IMR-90 (cell line): ENCODE data around the gene OSBPL9. TPM values are rescaled to one million over a fixed set of nuclear protein-coding genes. Genes with fewer than 3 reads are reported as not detected.

Experiments used
- ATAC-seq: fragments of 200-7000 bp; cut with Tn5 transposase; 2 replicates; pipeline ENCODE4 v1.9.1; 2020; ENCODE audit warnings: low read depth, mild to moderate bottlenecking, moderate library complexity
- BruUV-seq: library from RNA; stranded (reverse); fragments of 400-500 nt; replicated peaks from 2 replicates; lab custom pipeline; 2021; lab: Mats Ljungman, UMichigan
- CTCF ChIA-PET: fragments of 300-600 bp; formaldehyde crosslinking; extraction: SDS; loops from one replicate; lab custom pipeline; 2021; ENCODE audit warnings: antibody characterized with exemption; lab: Yijun Ruan, JAX
- POLR2A ChIA-PET: fragments of 300-600 bp; sonication (Branson Sonifier 250); formaldehyde crosslinking; loops from one replicate; lab custom pipeline; 2022; ENCODE audit warnings: antibody characterized with exemption; ENCODE audit not compliant: unreplicated experiment; lab: Charles Lee
- DNase-seq: peaks from one replicate; pipeline ENCODE4 v3.0.0; 2013
- H2AFZ ChIP-seq: replicated peaks from 2 replicates; pipeline ENCODE3; 2013; ENCODE audit warnings: low read length, mild to moderate bottlenecking; ENCODE audit not compliant: poor library complexity
- H2AK5ac ChIP-seq: 2 replicates; pipeline ENCODE4 v1.6.1; 2013; ENCODE audit warnings: low read depth, low read length, inconsistent platforms
- H2AK9ac ChIP-seq: replicated peaks from 2 replicates; pipeline ENCODE3; 2013; ENCODE audit warnings: mild to moderate bottlenecking, low read depth, low read length, moderate library complexity; ENCODE audit not compliant: poor library complexity
- H2BK120ac ChIP-seq: 2 replicates; pipeline ENCODE4 v1.6.1; 2013; ENCODE audit warnings: low read depth, low read length, inconsistent platforms
- H2BK15ac ChIP-seq: 3 replicates; pipeline ENCODE4 v1.6.1; 2013; ENCODE audit warnings: low read depth, low read length, inconsistent platforms
- H2BK20ac ChIP-seq: 2 replicates; pipeline ENCODE4 v1.6.1; 2013; ENCODE audit warnings: low read depth, mild to moderate bottlenecking, inconsistent platforms, low read length, moderate library complexity
- H2BK5ac ChIP-seq: 2 replicates; pipeline ENCODE4 v1.6.1; 2013; ENCODE audit warnings: mild to moderate bottlenecking, low read depth, low read length, inconsistent platforms; ENCODE audit not compliant: poor library complexity, severe bottlenecking
- H3K14ac ChIP-seq: replicated peaks from 2 replicates; pipeline ENCODE4 v1.6.1; 2013; ENCODE audit warnings: low read depth, low read length, inconsistent platforms
- H3K18ac ChIP-seq: 2 replicates; pipeline ENCODE4 v1.6.1; 2013; ENCODE audit warnings: low read depth, low read length, control low read depth
- H3K23ac ChIP-seq: 2 replicates; pipeline ENCODE4 v1.6.1; 2013; ENCODE audit warnings: low read depth, low read length, inconsistent platforms
- H3K27ac ChIP-seq: 2 replicates; pipeline ENCODE4 v1.5.1; 2013; ENCODE audit warnings: mild to moderate bottlenecking, control low read depth, low read length; ENCODE audit not compliant: insufficient read depth
- H3K27me3 ChIP-seq: 2 replicates; pipeline ENCODE4 v1.6.1; 2013; ENCODE audit warnings: low read length; ENCODE audit not compliant: control insufficient read depth, insufficient read depth
- H3K36me3 ChIP-seq: 2 replicates; pipeline ENCODE4 v1.6.1; 2013; ENCODE audit warnings: low read length, mixed read lengths; ENCODE audit not compliant: control insufficient read depth, insufficient read depth
- H3K4ac ChIP-seq: 2 replicates; pipeline ENCODE4 v1.6.1; 2013; ENCODE audit warnings: low read depth, low read length, inconsistent platforms
- H3K4me1 ChIP-seq: 2 replicates; pipeline ENCODE4 v1.6.1; 2013; ENCODE audit warnings: low read length, mixed read lengths; ENCODE audit not compliant: control insufficient read depth, insufficient read depth
- H3K4me2 ChIP-seq: 2 replicates; pipeline ENCODE4 v1.6.1; 2013; ENCODE audit warnings: low read depth, mild to moderate bottlenecking, control low read depth, low read length, moderate library complexity
- H3K4me3 ChIP-seq: 2 replicates; pipeline ENCODE4 v1.5.1; 2013; ENCODE audit warnings: low read depth, mild to moderate bottlenecking, control low read depth, low read length, moderate library complexity; ENCODE audit not compliant: insufficient read depth
- H3K56ac ChIP-seq: 2 replicates; pipeline ENCODE4 v1.6.1; 2013; ENCODE audit warnings: low read length, inconsistent platforms; ENCODE audit not compliant: insufficient read depth; ENCODE audit errors: extremely low read depth
- H3K79me1 ChIP-seq, 2 experiments: 2 replicates each; pipeline ENCODE4 v1.6.1; 2013; ENCODE audit warnings: low read length in 2 of 2, inconsistent platforms in 1 of 2, low read depth in 1 of 2
- H3K9ac ChIP-seq: 2 replicates; pipeline ENCODE4 v1.6.1; 2013; ENCODE audit warnings: low read depth, low read length, control low read depth
- H3K9me1 ChIP-seq: 2 replicates; pipeline ENCODE4 v1.6.1; 2013; ENCODE audit warnings: low read length, inconsistent platforms; ENCODE audit not compliant: insufficient read depth
- H3K9me3 ChIP-seq: 2 replicates; pipeline ENCODE4 v1.6.1; 2013; ENCODE audit warnings: low read length; ENCODE audit not compliant: control insufficient read depth, insufficient read depth
- H4K20me1 ChIP-seq: 2 replicates; pipeline ENCODE4 v1.6.1; 2013; ENCODE audit warnings: low read length, inconsistent platforms; ENCODE audit not compliant: insufficient read depth
- H4K5ac ChIP-seq: 2 replicates; pipeline ENCODE4 v1.6.1; 2013; ENCODE audit warnings: mild to moderate bottlenecking, low read depth, low read length, control low read depth
- H4K8ac ChIP-seq, 2 experiments: 2 replicates each; pipeline ENCODE4 v1.6.1; 2013; ENCODE audit warnings: low read depth in 2 of 2, low read length in 2 of 2, control low read depth in 1 of 2, inconsistent platforms in 1 of 2
- H4K91ac ChIP-seq: 2 replicates; pipeline ENCODE4 v1.6.1; 2013; ENCODE audit warnings: low read depth, low read length, inconsistent platforms; ENCODE audit not compliant: insufficient read depth
- BHLHE40 ChIP-seq: fragments of 150-350 bp; IDR thresholded peaks from 2 replicates; pipeline ENCODE4 v1.6.1; 2016; ENCODE audit warnings: mild to moderate bottlenecking, low read depth, low read length
- CEBPB ChIP-seq: IDR thresholded peaks from 2 replicates; pipeline ENCODE4 v1.6.1; 2012; ENCODE audit warnings: low read depth, low read length, improper control_type of control experiment
- CHD1 ChIP-seq: IDR thresholded peaks from 2 replicates; pipeline ENCODE4 v1.6.1; 2012; ENCODE audit warnings: low read depth, low read length, improper control_type of control experiment
- FOS ChIP-seq: fragments of 150-350 bp; IDR thresholded peaks from 2 replicates; pipeline ENCODE4 v1.6.1; 2016; ENCODE audit warnings: low read depth, low read length
- MAFK ChIP-seq: IDR thresholded peaks from 2 replicates; pipeline ENCODE4 v1.6.1; 2012; ENCODE audit warnings: low read depth, low read length, improper control_type of control experiment
- MAZ ChIP-seq: IDR thresholded peaks from 2 replicates; pipeline ENCODE4 v1.6.1; 2012; ENCODE audit warnings: low read depth, mild to moderate bottlenecking, low read length, improper control_type of control experiment, moderate library complexity, borderline replicate concordance
- MXI1 ChIP-seq: IDR thresholded peaks from 2 replicates; pipeline ENCODE4 v1.6.1; 2012; ENCODE audit warnings: low read depth, mild to moderate bottlenecking, low read length, moderate library complexity, borderline replicate concordance
- NFE2L2 ChIP-seq: fragments of 150-350 bp; IDR thresholded peaks from 2 replicates; pipeline ENCODE4 v1.6.1; 2016; ENCODE audit warnings: low read depth, mild to moderate bottlenecking, low read length
- POLR2A ChIP-seq: IDR thresholded peaks from 2 replicates; pipeline ENCODE4 v1.6.1; 2012; ENCODE audit warnings: mild to moderate bottlenecking, low read depth, low read length
- RAD21 ChIP-seq: IDR thresholded peaks from 2 replicates; pipeline ENCODE4 v1.6.1; 2012; ENCODE audit warnings: low read length, improper control_type of control experiment
- RCOR1 ChIP-seq: IDR thresholded peaks from 2 replicates; pipeline ENCODE4 v1.6.1; 2012; ENCODE audit warnings: mild to moderate bottlenecking, low read length, improper control_type of control experiment; ENCODE audit not compliant: insufficient replicate concordance
- RFX5 ChIP-seq: IDR thresholded peaks from 2 replicates; pipeline ENCODE4 v1.8.0; 2012; ENCODE audit warnings: low read depth, mild to moderate bottlenecking, low read length, moderate library complexity
- SMC3 ChIP-seq: fragments of 150-350 bp; IDR thresholded peaks from 2 replicates; pipeline ENCODE4 v1.6.1; 2016; ENCODE audit warnings: low read depth, mild to moderate bottlenecking, antibody characterized with exemption, low read length, moderate library complexity
- WGBS, 2 experiments: methylation state at CpG; one replicate each; pipeline versions ENCODE4 v1.1.5 to v1.1.7; 2013; ENCODE audit warnings: missing lambda C conversion rate in 2 of 2; ENCODE audit not compliant: insufficient read length in 1 of 2; ENCODE audit errors: extremely low coverage in 2 of 2; 5-methylcytosine and 5-hydroxymethylcytosine counted together
- dilution Hi-C: fragments of 300-500 bp; cut with HindIII; formaldehyde crosslinking; loops from one replicate; pipeline ENCODE4 v1.14.3; 2018; ENCODE audit warnings: low sequenced_read_pairs; ENCODE audit not compliant: unreplicated experiment
- in situ Hi-C: fragments of 300-500 bp; cut with MboI; formaldehyde crosslinking; loops from 3 replicates; pipeline ENCODE4 v1.14.3; 2019; ENCODE audit warnings: low sequenced_read_pairs, inconsistent platforms, mixed read lengths
- intact Hi-C: fragments of 100-400 bp; cut with micrococcal nuclease; formaldehyde crosslinking; loops from 2 replicates; pipeline ENCODE4 v1.10.0; 2022
- polyA plus RNA-seq, 3 experiments: library from polyadenylated mRNA; depleted of rRNA; stranded (reverse); fragments of >200 nt; gene quantifications; 2 replicates each; pipeline ENCODE4 v1.2.3, GENCODE V29; 2012; ENCODE audit warnings: low replicate concordance in 1 of 3
- total RNA-seq: library from RNA; depleted of rRNA; stranded (reverse); fragments of >200 nt; gene quantifications from 2 replicates; pipeline ENCODE4 v1.2.3, GENCODE V29; 2012
- TF ChIP-seq, protein P1 (sequence below): fragments of 150-350 bp; IDR thresholded peaks from 2 replicates; pipeline ENCODE4 v1.6.1; 2017; ENCODE audit warnings: mild to moderate bottlenecking, antibody characterized with exemption, low read length, low read depth
- TF ChIP-seq, protein P2 (sequence below): fragments of 150-350 bp; IDR thresholded peaks from 2 replicates; pipeline ENCODE4 v1.6.1; 2016; ENCODE audit warnings: low read depth, mild to moderate bottlenecking, low read length, moderate library complexity, borderline replicate concordance
- TF ChIP-seq, protein P3 (sequence below): conservative IDR thresholded peaks from 2 replicates; pipeline ENCODE4 v1.5.1; 2012; ENCODE audit warnings: mild to moderate bottlenecking, low read depth, low read length, improper control_type of control experiment

OSBPL9 gene
- total and polyA plus RNA-seq, 2 of the 4 experiments (the other 2 are of a cell fraction) = 51.4 to 127 TPM

DNA sequence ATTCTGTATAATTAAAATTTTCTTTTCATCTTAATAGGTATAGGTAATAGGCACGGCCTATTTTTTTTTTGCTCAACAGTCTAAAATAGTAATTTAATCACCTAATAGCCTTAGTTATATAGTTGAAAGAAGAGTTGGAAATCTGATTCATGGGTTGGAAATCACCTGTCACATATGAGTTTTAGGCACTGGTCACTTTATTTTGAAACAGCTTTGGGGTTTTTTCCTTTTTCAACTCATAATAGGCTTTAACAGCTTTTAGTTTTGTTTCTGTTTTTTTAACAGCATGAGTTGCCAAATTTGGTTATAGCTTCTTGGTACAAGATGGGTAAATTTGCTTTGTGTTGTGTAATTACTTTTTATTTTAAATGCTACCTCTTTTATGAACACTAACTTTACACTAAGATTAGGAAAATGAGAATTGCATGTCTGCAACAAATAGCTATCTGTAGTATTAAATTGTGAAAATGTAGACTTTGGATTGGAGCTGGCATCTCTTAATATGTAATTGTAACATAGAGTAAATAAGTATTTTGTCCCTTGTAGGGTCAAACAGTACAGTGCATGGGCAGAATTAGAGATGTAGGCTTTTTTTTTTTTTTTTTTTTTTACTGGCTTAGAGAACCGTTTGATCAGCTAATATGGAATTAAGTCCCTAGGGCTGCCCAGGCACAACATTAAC, 109.8 kb downstream of the OSBPL9 start:
- no peak overlapping the region for H3K9ac ChIP-seq
- peaks cover 2% of the 10 kb centered on the region; the same call in 1 of the 2 replicates for H3K4me1 ChIP-seq
- intact Hi-C loops = no loop called here
- H2BK120ac ChIP-seq = no peak overlapping the region
- TF ChIP-seq, protein P1, sequence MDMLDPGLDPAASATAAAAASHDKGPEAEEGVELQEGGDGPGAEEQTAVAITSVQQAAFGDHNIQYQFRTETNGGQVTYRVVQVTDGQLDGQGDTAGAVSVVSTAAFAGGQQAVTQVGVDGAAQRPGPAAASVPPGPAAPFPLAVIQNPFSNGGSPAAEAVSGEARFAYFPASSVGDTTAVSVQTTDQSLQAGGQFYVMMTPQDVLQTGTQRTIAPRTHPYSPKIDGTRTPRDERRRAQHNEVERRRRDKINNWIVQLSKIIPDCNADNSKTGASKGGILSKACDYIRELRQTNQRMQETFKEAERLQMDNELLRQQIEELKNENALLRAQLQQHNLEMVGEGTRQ = no peak
- TF ChIP-seq BHLHE40 (no peak), FOS (no peak), NFE2L2 (no peak), RAD21 (no peak), MAZ (no peak), CHD1 (no peak), SMC3 (no peak), MAFK (no peak), CEBPB (no peak), RFX5 (no peak), RCOR1 (no peak), POLR2A (no peak), MXI1 (no peak)
- TF ChIP-seq, protein P2, sequence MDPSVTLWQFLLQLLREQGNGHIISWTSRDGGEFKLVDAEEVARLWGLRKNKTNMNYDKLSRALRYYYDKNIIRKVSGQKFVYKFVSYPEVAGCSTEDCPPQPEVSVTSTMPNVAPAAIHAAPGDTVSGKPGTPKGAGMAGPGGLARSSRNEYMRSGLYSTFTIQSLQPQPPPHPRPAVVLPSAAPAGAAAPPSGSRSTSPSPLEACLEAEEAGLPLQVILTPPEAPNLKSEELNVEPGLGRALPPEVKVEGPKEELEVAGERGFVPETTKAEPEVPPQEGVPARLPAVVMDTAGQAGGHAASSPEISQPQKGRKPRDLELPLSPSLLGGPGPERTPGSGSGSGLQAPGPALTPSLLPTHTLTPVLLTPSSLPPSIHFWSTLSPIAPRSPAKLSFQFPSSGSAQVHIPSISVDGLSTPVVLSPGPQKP = no peak
- TF ChIP-seq, protein P3, sequence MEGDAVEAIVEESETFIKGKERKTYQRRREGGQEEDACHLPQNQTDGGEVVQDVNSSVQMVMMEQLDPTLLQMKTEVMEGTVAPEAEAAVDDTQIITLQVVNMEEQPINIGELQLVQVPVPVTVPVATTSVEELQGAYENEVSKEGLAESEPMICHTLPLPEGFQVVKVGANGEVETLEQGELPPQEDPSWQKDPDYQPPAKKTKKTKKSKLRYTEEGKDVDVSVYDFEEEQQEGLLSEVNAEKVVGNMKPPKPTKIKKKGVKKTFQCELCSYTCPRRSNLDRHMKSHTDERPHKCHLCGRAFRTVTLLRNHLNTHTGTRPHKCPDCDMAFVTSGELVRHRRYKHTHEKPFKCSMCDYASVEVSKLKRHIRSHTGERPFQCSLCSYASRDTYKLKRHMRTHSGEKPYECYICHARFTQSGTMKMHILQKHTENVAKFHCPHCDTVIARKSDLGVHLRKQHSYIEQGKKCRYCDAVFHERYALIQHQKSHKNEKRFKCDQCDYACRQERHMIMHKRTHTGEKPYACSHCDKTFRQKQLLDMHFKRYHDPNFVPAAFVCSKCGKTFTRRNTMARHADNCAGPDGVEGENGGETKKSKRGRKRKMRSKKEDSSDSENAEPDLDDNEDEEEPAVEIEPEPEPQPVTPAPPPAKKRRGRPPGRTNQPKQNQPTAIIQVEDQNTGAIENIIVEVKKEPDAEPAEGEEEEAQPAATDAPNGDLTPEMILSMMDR = no peak
- ATAC-seq (no peak), DNase-seq (no peak)
- POLR2A ChIA-PET = no interaction called here
- no peak overlapping the region for H3K23ac ChIP-seq
- H2BK15ac ChIP-seq = no peak overlapping the region
- no peak overlapping the region for H3K18ac ChIP-seq
- CTCF ChIA-PET = no interaction called here
- H3K9me3 ChIP-seq = no peaks in the 10 kb centered on the region
- H4K5ac ChIP-seq = no peak overlapping the region
- in situ Hi-C loops = no loop called here
- H3K56ac ChIP-seq = no peak overlapping the region
- H4K91ac ChIP-seq = no peak overlapping the region
- peaks cover 4% of the 10 kb centered on the region for H3K9me1 ChIP-seq
- no peak overlapping the region for H4K8ac ChIP-seq
- H3K36me3 ChIP-seq = no peaks in the 10 kb centered on the region
- H2AK9ac ChIP-seq = no peak overlapping the region
- no CpG with 5 or more reads among the region's 2 CpGs for WGBS, 2 experiments
- no peak overlapping the region for H3K14ac ChIP-seq
- H3K4me2 ChIP-seq = no peak overlapping the region
- dilution Hi-C loops = no loop called here
- BruUV-seq = no TSS peak
- no peak overlapping the region for H2AFZ ChIP-seq
- H3K79me1 ChIP-seq = peaks cover 22 to 42% of the 10 kb centered on the region in 2 experiments; a peak in 3 of 4 replicates
- H3K4me3 ChIP-seq = no peak overlapping the region
- H3K27ac ChIP-seq = no peak overlapping the region
- H3K4ac ChIP-seq = no peak overlapping the region
- H2AK5ac ChIP-seq = no peak overlapping the region
- H2BK5ac ChIP-seq = no peak overlapping the region
- H3K27me3 ChIP-seq = no peaks in the 10 kb centered on the region
- H4K20me1 ChIP-seq = no peaks in the 10 kb centered on the region
- H2BK20ac ChIP-seq = no peak overlapping the region
